Stimulated activated CD4-positive, alpha-beta T cell treated with anti-CD3 and anti-CD28 coated beads, Interleukin-4, amount 100 ng/mL, for 1 hour (primary cell): Measurements from ENCODE around the gene REV3L.

ENCODE experiments used
- DNase-seq: peaks from one replicate; pipeline ENCODE4 v3.0.0-alpha.2; 2020

The REV3L gene

GRCh38 chr6:111254004-111254778, 228.8 kb downstream of the REV3L start:
- DNase-seq, result no peak

- no peak for DNase-seq
Measured at GRCh38 chr6:111252726-111253125, 230.3 kb downstream of the REV3L start.

GRCh38 chr6:111250791-111251354, 232.1 kb downstream of the REV3L start:
- DNase-seq, result no peak
